ENCODE results near the gene MYO1E. TPM values are rescaled to one million over a fixed set of nuclear protein-coding genes. Genes with fewer than 3 reads are reported as not detected.

The MYO1E gene
- total RNA-seq, 1 donor = 93.5 TPM

GRCh38 chr15:59303633-59304032 lies 69.0 kb downstream of the MYO1E start:
- DNase-seq (ENCODE audit: low read depth) = no peak
- TF ChIP-seq CTCF (IDR thresholded peaks at IDR 0.05; ENCODE audit: insufficient read depth, low read length) = no peak
- no peak overlapping the region for H3K4me3 ChIP-seq (ENCODE audit: low read depth, low read length)

GRCh38 chr15:59303136-59303535 lies 69.5 kb downstream of the MYO1E start:
- no peak for DNase-seq (ENCODE audit: low read depth)

GRCh38 chr15:59301527-59301926 lies 71.1 kb downstream of the MYO1E start:
- DNase-seq (ENCODE audit: low read depth) = no peak
- no peak for TF ChIP-seq CTCF (IDR thresholded peaks at IDR 0.05; ENCODE audit: insufficient read depth, low read length)
- no peak overlapping the region for H3K4me3 ChIP-seq (ENCODE audit: low read depth, low read length)

More at GRCh38 chr15:59303136-59303535, 69.5 kb downstream of the MYO1E start:
- H3K4me3 ChIP-seq (ENCODE audit: low read depth, low read length) = no peak overlapping the region
- TF ChIP-seq CTCF (IDR thresholded peaks at IDR 0.05; ENCODE audit: insufficient read depth, low read length) = no peak

GRCh38 chr15:59300618-59301139 lies 72.0 kb downstream of the MYO1E start:
- TF ChIP-seq CTCF (IDR thresholded peaks at IDR 0.05; ENCODE audit: insufficient read depth, low read length) = no peak
- no peak for DNase-seq (ENCODE audit: low read depth)
- peak overlapping the region; percentile 17 for H3K4me3 ChIP-seq (ENCODE audit: low read depth, low read length)

- peak overlapping the region; percentile 17 for H3K4me3 ChIP-seq (ENCODE audit: low read depth, low read length)
Observed at GRCh38 chr15:59299929-59300617, 72.6 kb downstream of the MYO1E start.

GRCh38 chr15:59298854-59299250 lies 73.8 kb downstream of the MYO1E start:
- H3K4me3 ChIP-seq (ENCODE audit: low read depth, low read length) = no peak overlapping the region
- no peak for DNase-seq (ENCODE audit: low read depth)
- no peak for TF ChIP-seq CTCF (IDR thresholded peaks at IDR 0.05; ENCODE audit: insufficient read depth, low read length)

More at GRCh38 chr15:59299929-59300617, 72.6 kb downstream of the MYO1E start:
- no peak for TF ChIP-seq CTCF (IDR thresholded peaks at IDR 0.05; ENCODE audit: insufficient read depth, low read length)
- DNase-seq (ENCODE audit: low read depth) = peak; percentile 97

All from fibroblast of the aortic adventitia (primary cell).